GM12874 (cell line): ENCODE results near the gene NEK5.

ENCODE experiments used
- TF ChIP-seq, protein P1 (sequence below): IDR thresholded peaks from 2 replicates; pipeline ENCODE4 v1.5.1; 2011; ENCODE audit warnings: low read depth, mild to moderate bottlenecking, control low read depth, low read length, moderate library complexity; ENCODE audit not compliant: insufficient read depth

The NEK5 gene

DNA sequence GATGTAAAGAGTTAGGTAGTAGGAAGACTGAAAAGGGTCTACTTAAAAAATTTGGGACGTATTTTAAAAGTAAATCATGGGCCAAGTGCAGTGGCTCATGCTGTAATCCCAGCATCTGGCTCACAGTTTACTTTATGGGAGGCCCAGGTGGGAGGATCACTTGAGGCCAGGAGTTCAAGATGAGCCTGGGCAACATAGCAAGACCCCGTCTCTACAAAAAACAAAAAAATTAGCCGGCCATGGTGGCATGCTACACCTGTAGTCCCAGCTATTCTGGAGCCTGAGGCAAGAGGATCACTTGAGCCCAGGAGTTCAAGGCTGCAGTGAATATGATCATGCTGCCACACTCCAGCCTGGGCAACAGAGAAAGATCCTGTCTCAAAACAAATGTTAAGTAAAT is 81.4 kb downstream of the NEK5 start:
- TF ChIP-seq, protein P1, sequence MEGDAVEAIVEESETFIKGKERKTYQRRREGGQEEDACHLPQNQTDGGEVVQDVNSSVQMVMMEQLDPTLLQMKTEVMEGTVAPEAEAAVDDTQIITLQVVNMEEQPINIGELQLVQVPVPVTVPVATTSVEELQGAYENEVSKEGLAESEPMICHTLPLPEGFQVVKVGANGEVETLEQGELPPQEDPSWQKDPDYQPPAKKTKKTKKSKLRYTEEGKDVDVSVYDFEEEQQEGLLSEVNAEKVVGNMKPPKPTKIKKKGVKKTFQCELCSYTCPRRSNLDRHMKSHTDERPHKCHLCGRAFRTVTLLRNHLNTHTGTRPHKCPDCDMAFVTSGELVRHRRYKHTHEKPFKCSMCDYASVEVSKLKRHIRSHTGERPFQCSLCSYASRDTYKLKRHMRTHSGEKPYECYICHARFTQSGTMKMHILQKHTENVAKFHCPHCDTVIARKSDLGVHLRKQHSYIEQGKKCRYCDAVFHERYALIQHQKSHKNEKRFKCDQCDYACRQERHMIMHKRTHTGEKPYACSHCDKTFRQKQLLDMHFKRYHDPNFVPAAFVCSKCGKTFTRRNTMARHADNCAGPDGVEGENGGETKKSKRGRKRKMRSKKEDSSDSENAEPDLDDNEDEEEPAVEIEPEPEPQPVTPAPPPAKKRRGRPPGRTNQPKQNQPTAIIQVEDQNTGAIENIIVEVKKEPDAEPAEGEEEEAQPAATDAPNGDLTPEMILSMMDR, result no peak

DNA sequence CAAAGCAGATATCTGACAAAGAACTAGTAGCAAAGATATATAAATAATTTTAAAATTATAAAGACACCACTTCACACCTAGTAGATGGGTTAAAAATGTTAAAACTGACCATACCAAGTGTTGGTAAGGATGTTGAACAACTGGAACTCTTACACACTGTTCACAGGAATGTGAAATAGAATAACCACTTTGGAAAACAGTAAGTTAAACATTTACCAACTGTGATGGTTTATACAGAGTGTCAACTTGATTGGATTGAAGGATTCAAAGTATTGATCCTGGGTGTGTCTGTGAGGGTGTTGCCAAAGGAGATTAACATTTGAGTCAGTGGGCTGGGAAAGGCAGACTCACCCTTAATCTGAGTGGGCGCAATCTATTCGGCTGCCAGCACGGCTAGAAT is 85.2 kb downstream of the NEK5 start:
- TF ChIP-seq, protein P1, result no peak

DNA sequence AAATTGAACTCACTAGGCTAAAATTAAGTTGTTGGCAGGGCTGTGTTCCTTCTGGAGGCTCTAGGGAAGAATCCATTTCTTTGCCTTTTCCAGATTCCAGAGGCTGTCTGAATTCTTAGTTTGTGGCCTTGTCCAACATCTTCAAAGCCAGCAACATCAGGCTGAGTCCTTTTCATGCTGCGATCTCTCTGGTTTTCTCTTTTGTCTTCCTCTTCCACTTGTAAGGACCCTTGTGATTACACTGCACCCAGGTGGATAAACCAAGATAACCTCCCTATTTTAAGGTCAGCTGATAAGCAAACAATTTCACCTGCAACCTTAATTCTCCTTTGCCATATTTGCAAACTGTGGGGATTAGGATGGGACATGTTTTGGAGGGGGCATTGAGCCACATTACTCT is 92.8 kb downstream of the NEK5 start:
- TF ChIP-seq, protein P1, result no peak

DNA sequence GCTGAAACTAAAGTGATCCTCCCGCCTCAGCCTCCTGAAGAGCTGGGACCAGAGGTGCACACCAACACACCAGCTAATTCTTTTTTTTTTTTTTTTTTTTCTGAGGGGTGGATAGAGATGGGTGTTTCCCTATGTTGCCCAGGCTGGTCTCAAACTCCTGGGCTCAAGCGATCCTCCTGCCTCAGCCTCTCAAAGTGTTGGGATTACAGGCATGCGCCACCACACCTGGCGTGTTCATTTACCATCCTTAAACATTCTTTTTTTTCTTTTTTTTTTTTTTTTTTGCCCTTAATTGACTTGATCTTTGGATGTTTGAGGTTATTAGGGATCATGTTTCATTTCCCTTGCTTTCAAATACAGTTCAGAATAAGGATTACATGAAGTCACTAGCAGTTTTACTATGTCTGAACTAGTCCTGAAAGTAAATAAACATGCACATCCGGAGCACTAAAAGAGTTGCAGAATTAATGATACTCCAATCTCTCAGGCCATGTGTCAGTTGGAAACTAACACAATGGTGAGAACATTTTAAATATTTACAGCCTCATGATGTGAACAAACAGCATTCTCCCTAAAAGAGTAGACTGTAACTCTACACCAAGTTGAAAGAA is 94.2 kb downstream of the NEK5 start:
- TF ChIP-seq, protein P1, result no peak

DNA sequence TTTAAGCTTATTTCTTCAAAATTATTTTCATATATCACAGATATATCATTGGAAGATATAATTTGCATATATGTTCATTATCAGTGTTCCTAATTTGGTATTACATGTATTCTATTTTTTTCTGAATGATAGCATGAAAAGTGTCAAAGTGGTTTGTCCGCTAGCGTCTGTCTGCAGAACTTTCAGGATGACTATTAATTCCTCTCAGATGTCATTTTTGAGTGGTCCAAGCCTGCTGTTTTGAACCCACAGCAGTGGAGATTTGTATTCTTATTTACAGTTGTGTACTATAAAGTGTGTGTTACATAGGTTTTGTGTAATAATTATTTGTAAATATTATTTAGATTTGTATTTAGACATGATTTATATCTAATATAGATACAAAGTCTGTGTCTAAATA is 95.8 kb downstream of the NEK5 start:
- TF ChIP-seq, protein P1, result no peak

DNA sequence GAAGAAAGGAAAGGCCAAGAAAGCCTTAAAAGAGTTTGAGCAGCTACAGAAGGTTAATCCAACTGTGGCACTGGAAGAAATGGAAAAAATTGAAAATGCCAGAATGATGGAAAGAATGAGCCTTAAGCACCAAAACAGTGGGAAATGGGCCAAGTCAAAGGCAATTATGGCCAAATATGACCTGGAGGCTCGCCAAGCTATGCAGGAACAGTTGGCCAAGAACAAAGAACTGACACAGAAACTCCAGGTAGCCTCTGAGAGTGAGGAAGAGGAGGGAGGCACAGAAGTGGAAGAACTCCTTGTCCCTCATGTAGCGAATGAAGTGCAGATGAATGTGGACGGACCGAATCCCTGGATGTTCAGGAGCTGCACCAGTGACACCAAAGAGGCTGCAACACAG is 99.3 kb downstream of the NEK5 start:
- TF ChIP-seq, protein P1, result no peak

DNA sequence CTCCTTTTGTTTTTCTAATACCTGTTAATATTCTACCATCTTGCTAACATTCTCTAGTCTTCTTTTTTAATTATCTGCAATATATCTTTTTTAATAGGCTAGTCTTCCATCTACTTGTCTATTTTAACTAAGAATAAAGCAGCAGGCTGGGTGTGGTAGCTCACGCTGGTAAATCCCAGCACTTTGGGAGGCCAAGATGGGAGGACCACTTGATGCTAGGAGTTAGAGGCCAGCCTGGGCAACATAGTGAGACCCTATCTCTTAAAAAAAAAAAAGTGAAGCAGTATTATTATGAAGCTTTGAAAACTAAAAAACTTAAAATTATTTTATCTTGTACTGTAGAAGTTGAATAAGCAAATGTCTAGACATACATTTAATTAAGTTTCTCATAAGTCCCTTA is 101.0 kb downstream of the NEK5 start:
- TF ChIP-seq, protein P1, result no peak
